ENCODE measurements around the gene RALGPS1.

The RALGPS1 gene

DNA sequence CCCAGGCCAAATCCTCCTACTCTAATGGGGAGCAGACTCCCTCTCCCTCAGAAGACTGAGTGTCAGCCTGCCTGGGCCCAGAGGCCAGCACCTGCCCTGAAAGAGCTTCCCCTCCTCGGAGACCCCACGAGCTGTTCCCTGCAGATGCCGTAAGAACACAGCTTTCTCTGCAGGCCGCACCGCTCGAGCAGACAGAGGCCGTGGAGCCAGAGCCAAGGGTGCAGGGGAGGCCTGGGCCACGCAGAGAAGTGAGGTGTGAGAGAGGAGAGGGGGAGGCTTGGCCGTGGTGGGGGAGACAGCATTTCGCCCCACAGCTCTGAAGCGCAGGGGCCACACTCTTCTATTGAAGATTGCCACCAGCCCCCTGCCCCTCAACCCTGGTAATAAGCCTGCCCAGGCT, 287.1 kb downstream of the RALGPS1 start:
- Histone ChIP-seq H3K36me3 (ENCODE audit: control insufficient read depth in 2 of 2, insufficient read depth in 1 of 2, low read length in 2 of 2) (no peaks in the 10 kb centered on the region), H3K27ac (ENCODE audit: extremely low read depth, low read depth, low read length) (no peak overlapping the region), H3K9me3 (ENCODE audit: control insufficient read depth, insufficient read depth, low read depth, low read length) (no peaks in the 10 kb centered on the region), H3K4me3 (ENCODE audit: low read depth, low read length) (no peak overlapping the region), H3K4me1 (ENCODE audit: control insufficient read depth, insufficient read depth, low read length) (no peaks in the 10 kb centered on the region)
- ChIA-PET CTCF (interaction anchor here (1.2 to 9.8 kb wide), 4 partner anchors 9 to 260 kb away, joined by 3 to 188 read pairs (median 36); no protein-coding TSS in a partner anchor), POLR2A (interaction anchor here (0.6 kb wide), 1 partner anchor 198 kb away, joined by 4 read pairs; no protein-coding TSS in a partner anchor)
- TF ChIP-seq GLIS2 (tag by site-specific recombination; IDR thresholded peaks at IDR 0.05) (no peak), FEZF1 (tag by site-specific recombination; IDR thresholded peaks at IDR 0.05) (no peak), ZNF174 (tag by site-specific recombination; IDR thresholded peaks at IDR 0.05) (no peak), OVOL3 (tag by site-specific recombination; IDR thresholded peaks at IDR 0.05) (no peak), MYNN (tag by site-specific recombination; IDR thresholded peaks at IDR 0.05; ENCODE audit: borderline replicate concordance) (no peak), ZNF473 (tag by site-specific recombination; IDR thresholded peaks at IDR 0.05) (no peak)

- ChIA-PET CTCF (interaction anchor here (9.8 kb wide), 1 partner anchor 261 kb away, joined by 188 read pairs; no protein-coding TSS in a partner anchor), POLR2A (no interaction called here)
- TF ChIP-seq ZNF404 (tag by site-specific recombination; IDR thresholded peaks at IDR 0.05): no peak
- TF ChIP-seq ZNF639 (tag by site-specific recombination; IDR thresholded peaks at IDR 0.05): no peak
- no peak for TF ChIP-seq IKZF3 (tag by site-specific recombination; IDR thresholded peaks at IDR 0.05)
- TF ChIP-seq, protein P1, sequence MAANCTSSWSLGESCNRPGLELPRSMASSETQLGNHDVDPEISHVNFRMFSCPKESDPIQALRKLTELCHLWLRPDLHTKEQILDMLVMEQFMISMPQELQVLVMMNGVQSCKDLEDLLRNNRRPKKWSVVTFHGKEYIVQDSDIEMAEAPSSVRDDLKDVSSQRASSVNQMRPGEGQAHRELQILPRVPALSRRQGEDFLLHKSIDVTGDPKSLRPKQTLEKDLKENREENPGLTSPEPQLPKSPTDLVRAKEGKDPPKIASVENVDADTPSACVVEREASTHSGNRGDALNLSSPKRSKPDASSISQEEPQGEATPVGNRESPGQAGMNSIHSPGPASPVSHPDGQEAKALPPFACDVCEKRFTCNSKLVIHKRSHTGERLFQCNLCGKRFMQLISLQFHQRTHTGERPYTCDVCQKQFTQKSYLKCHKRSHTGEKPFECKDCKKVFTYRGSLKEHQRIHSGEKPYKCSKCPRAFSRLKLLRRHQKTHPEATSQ (tag by site-specific recombination; IDR thresholded peaks at IDR 0.05): no peak
- no peak for TF ChIP-seq ZNF747 (tag by site-specific recombination; IDR thresholded peaks at IDR 0.05)
- TF ChIP-seq ZNF624 (tag by site-specific recombination; IDR thresholded peaks at IDR 0.05): no peak
- TF ChIP-seq BCL6B (tag by site-specific recombination; IDR thresholded peaks at IDR 0.05): no peak
- TF ChIP-seq MZF1 (tag by site-specific recombination; IDR thresholded peaks at IDR 0.05; ENCODE audit: borderline replicate concordance): no peak
- no peak for TF ChIP-seq ZNF776 (tag by site-specific recombination; IDR thresholded peaks at IDR 0.05; ENCODE audit: borderline replicate concordance)
- no peak for TF ChIP-seq ZNF114 (tag by site-specific recombination; IDR thresholded peaks at IDR 0.05)
- no peak for TF ChIP-seq ZBTB20 (tag by site-specific recombination; IDR thresholded peaks at IDR 0.05)
- no peak for TF ChIP-seq ZNF23 (tag by site-specific recombination; IDR thresholded peaks at IDR 0.05; ENCODE audit: borderline replicate concordance)
- TF ChIP-seq, protein P2, sequence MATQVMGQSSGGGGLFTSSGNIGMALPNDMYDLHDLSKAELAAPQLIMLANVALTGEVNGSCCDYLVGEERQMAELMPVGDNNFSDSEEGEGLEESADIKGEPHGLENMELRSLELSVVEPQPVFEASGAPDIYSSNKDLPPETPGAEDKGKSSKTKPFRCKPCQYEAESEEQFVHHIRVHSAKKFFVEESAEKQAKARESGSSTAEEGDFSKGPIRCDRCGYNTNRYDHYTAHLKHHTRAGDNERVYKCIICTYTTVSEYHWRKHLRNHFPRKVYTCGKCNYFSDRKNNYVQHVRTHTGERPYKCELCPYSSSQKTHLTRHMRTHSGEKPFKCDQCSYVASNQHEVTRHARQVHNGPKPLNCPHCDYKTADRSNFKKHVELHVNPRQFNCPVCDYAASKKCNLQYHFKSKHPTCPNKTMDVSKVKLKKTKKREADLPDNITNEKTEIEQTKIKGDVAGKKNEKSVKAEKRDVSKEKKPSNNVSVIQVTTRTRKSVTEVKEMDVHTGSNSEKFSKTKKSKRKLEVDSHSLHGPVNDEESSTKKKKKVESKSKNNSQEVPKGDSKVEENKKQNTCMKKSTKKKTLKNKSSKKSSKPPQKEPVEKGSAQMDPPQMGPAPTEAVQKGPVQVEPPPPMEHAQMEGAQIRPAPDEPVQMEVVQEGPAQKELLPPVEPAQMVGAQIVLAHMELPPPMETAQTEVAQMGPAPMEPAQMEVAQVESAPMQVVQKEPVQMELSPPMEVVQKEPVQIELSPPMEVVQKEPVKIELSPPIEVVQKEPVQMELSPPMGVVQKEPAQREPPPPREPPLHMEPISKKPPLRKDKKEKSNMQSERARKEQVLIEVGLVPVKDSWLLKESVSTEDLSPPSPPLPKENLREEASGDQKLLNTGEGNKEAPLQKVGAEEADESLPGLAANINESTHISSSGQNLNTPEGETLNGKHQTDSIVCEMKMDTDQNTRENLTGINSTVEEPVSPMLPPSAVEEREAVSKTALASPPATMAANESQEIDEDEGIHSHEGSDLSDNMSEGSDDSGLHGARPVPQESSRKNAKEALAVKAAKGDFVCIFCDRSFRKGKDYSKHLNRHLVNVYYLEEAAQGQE (tag by site-specific recombination; IDR thresholded peaks at IDR 0.05): no peak
- TF ChIP-seq, protein P3, sequence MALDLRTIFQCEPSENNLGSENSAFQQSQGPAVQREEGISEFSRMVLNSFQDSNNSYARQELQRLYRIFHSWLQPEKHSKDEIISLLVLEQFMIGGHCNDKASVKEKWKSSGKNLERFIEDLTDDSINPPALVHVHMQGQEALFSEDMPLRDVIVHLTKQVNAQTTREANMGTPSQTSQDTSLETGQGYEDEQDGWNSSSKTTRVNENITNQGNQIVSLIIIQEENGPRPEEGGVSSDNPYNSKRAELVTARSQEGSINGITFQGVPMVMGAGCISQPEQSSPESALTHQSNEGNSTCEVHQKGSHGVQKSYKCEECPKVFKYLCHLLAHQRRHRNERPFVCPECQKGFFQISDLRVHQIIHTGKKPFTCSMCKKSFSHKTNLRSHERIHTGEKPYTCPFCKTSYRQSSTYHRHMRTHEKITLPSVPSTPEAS (tag by site-specific recombination; IDR thresholded peaks at IDR 0.05): no peak
- Histone ChIP-seq H3K4me1 (ENCODE audit: control insufficient read depth, insufficient read depth, low read length) (no peaks in the 10 kb centered on the region), H3K36me3 (ENCODE audit: control insufficient read depth in 2 of 2, insufficient read depth in 1 of 2, low read length in 2 of 2) (no peaks in the 10 kb centered on the region), H3K4me3 (ENCODE audit: low read depth, low read length) (no peak overlapping the region), H3K9me3 (ENCODE audit: control insufficient read depth, insufficient read depth, low read depth, low read length) (no peaks in the 10 kb centered on the region), H3K27ac (ENCODE audit: extremely low read depth, low read depth, low read length) (no peak overlapping the region)
Observed at GRCh38 chr9:127202461-127203169, 288.0 kb downstream of the RALGPS1 start.
